ENCODE measurements around the gene CD79B.

Gene CD79B

GRCh38 chr17:63949576-63950250 lies 17.6 kb upstream of the CD79B start:
- no peak for ATAC-seq
- TF ChIP-seq PPARA (CRISPR knock-in tag; IDR thresholded peaks at IDR 0.05; ENCODE audit: borderline replicate concordance), result no peak
- no peak for TF ChIP-seq ISL1 (CRISPR knock-in tag; IDR thresholded peaks at IDR 0.05)
- no peak for TF ChIP-seq ZNF70 (CRISPR knock-in tag; IDR thresholded peaks at IDR 0.05)
- TF ChIP-seq BACH2 (CRISPR knock-in tag; IDR thresholded peaks at IDR 0.05; ENCODE audit: borderline replicate concordance), result no peak
- no peak for TF ChIP-seq ARNTL (CRISPR knock-in tag; IDR thresholded peaks at IDR 0.05; ENCODE audit: borderline replicate concordance, low read depth)
- TF ChIP-seq, protein P1, sequence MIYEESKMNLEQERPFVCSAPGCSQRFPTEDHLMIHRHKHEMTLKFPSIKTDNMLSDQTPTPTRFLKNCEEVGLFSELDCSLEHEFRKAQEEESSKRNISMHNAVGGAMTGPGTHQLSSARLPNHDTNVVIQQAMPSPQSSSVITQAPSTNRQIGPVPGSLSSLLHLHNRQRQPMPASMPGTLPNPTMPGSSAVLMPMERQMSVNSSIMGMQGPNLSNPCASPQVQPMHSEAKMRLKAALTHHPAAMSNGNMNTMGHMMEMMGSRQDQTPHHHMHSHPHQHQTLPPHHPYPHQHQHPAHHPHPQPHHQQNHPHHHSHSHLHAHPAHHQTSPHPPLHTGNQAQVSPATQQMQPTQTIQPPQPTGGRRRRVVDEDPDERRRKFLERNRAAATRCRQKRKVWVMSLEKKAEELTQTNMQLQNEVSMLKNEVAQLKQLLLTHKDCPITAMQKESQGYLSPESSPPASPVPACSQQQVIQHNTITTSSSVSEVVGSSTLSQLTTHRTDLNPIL (CRISPR knock-in tag; IDR thresholded peaks at IDR 0.05; ENCODE audit: low read depth), result no peak
- no peak for TF ChIP-seq TOX (CRISPR knock-in tag; IDR thresholded peaks at IDR 0.05; ENCODE audit: borderline replicate concordance)

DNA sequence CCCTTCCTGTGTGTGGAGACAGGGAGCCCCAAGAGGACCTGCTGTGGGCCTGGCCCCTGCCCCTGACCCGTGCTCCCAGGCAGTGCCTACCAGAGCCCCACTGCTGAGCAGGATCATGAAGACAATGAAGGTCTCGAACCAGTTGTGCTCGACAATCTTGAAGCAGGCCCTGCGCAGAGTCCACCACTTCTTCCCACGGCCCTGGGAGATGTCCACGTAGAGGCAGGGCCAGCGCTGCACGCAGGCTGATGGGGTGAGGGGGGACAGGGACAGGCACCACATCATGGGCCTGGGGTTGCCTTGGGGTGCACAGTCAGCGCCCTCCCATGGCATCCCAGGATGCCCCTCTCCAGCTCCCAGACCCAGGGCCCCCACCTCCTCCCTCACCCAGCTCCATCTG lies 16.4 kb upstream of the CD79B start:
- TF ChIP-seq TOX (CRISPR knock-in tag; IDR thresholded peaks at IDR 0.05; ENCODE audit: borderline replicate concordance), result no peak
- no peak for TF ChIP-seq SNAI2 (CRISPR knock-in tag; IDR thresholded peaks at IDR 0.05)
- TF ChIP-seq TSHZ2 (CRISPR knock-in tag; IDR thresholded peaks at IDR 0.05), result no peak
- ATAC-seq, result no peak

DNA sequence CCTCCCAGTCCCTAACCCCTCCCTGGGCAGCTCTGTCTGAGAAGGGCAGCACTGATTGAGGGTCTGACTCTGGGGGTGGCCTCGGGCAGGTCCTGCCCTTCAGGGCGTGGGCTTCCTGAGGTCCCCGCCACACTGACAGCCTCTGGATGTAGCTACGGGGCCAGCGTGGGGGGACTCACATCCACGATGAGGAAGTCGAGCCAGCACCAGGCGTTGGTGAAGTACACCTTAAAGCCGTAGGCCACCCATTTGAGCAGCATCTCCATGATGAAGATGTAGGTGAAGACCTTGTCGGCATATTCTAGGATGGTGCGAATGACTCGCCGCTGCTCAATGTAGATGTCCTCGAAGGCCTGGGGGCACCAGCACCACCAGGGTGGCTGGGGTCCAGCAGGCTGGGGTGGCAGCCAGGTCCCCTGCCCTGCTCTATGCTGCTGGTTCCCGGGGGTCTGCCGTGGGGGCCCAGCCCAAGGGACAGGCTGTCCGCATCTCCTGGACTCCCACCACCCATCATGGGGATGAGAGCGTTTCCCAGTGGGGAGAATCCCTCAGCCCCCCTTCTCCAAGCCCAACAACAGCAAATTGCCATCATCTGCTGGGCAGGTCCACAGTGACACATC lies 15.7 kb upstream of the CD79B start:
- TF ChIP-seq PATZ1 (CRISPR knock-in tag; IDR thresholded peaks at IDR 0.05; ENCODE audit: borderline replicate concordance) (no peak), SNAI2 (CRISPR knock-in tag; IDR thresholded peaks at IDR 0.05) (no peak), GLIS3 (CRISPR knock-in tag; IDR thresholded peaks at IDR 0.05) (no peak), ZNF70 (CRISPR knock-in tag; IDR thresholded peaks at IDR 0.05) (no peak), ISL1 (CRISPR knock-in tag; IDR thresholded peaks at IDR 0.05) (no peak), TOX (CRISPR knock-in tag; IDR thresholded peaks at IDR 0.05; ENCODE audit: borderline replicate concordance) (no peak), BACH2 (CRISPR knock-in tag; IDR thresholded peaks at IDR 0.05; ENCODE audit: borderline replicate concordance) (no peak)
- TF ChIP-seq, protein P1 (CRISPR knock-in tag; IDR thresholded peaks at IDR 0.05; ENCODE audit: low read depth), result no peak
- no peak for ATAC-seq

DNA sequence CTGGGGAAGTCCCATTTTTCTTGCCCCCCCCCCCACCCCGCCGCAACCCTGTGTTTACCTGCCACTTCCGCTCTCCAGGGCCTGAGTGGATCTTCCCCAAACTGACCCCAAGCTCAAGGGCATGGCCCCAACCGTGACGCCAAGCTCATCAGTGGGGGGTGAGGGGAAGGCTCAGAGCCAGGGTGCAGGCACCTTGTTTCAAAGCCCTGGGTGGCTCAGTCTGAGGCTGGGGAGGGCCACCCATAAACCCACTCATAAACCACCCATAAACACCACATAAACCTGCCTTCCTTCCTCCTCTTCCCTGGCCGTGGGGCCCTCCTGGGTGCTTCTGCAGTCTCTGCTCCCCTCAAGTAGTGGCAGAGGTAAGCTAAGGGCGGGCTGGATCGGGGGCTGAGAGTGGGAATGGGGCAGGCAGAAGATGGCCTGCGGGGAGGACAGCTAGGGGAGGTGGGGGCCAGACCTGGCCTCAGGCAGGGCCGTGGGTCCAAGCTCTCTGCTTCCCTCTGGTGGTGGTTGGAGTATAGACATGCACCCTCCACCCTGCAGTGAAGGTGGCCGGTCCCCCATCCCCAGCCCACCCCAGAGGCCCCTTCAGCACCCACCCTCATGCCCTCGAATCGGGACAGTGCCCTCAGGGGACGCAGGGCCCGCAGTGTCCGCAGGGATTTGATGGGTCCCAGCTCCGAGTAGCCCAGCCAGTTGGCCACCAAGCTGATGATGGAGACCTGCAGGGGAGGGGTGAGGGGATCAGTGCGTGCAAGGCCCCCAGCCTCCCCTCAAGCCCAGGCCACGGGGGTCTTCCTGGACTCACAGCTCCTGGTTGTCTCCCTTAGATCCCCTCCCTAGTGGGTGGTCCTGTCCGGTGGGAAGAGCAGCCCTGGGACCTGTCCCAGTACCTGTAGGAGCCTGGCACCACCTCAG lies 14.6 kb upstream of the CD79B start:
- TF ChIP-seq TSHZ2 (CRISPR knock-in tag; IDR thresholded peaks at IDR 0.05) (no peak), PPARA (CRISPR knock-in tag; IDR thresholded peaks at IDR 0.05; ENCODE audit: borderline replicate concordance) (no peak), SNAI2 (CRISPR knock-in tag; IDR thresholded peaks at IDR 0.05) (no peak)
- TF ChIP-seq, protein P1 (CRISPR knock-in tag; IDR thresholded peaks at IDR 0.05; ENCODE audit: low read depth), result no peak
- ATAC-seq, result peak; percentile 93
